ENCODE data around the gene COBL.
"Not testable (repeated sequence)": the region's sequence is repeated elsewhere in the genome, so short reads cannot be mapped to it uniquely, and the experiment has no call there.

Gene COBL

DNA sequence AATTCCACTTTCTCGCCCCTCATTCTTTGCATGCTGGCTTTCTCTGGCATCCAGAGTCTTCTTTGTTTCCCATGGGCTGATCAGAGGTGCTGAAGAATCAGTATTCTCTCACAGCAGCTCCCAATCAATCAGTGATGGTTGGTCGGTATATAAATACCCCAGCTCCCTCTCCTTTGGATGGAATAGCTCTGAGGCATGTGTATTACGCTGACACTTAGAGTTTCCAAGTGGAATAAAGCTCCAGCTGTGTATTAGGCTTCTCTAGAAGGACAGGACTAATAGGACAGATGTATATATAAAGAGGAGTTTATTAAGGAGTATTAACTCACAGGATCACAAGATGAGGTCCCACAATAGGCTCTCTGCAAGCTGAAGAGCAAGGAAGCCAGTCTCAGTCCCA lies 315.7 kb downstream of the COBL start:
- no peak overlapping the region for H3K4me3 ChIP-seq (replicated peaks; ENCODE audit: low read depth, low read length)
- TF ChIP-seq, protein P1, sequence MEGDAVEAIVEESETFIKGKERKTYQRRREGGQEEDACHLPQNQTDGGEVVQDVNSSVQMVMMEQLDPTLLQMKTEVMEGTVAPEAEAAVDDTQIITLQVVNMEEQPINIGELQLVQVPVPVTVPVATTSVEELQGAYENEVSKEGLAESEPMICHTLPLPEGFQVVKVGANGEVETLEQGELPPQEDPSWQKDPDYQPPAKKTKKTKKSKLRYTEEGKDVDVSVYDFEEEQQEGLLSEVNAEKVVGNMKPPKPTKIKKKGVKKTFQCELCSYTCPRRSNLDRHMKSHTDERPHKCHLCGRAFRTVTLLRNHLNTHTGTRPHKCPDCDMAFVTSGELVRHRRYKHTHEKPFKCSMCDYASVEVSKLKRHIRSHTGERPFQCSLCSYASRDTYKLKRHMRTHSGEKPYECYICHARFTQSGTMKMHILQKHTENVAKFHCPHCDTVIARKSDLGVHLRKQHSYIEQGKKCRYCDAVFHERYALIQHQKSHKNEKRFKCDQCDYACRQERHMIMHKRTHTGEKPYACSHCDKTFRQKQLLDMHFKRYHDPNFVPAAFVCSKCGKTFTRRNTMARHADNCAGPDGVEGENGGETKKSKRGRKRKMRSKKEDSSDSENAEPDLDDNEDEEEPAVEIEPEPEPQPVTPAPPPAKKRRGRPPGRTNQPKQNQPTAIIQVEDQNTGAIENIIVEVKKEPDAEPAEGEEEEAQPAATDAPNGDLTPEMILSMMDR (IDR thresholded peaks at IDR 0.05; ENCODE audit: low read depth, low read length, missing control alignments): no peak
- DNase-seq (ENCODE audit: extremely low read depth, low read depth): no peak

- H3K4me3 ChIP-seq (replicated peaks; ENCODE audit: low read depth, low read length): no peak overlapping the region
- DNase-seq (ENCODE audit: extremely low read depth, low read depth): no peak
- TF ChIP-seq, protein P1 (IDR thresholded peaks at IDR 0.05; ENCODE audit: low read depth, low read length, missing control alignments): no peak
These were observed 321.8 kb downstream of the COBL start for GRCh38 chr7:50994753-50995319.

- DNase-seq (ENCODE audit: extremely low read depth, low read depth); H3K4me3 ChIP-seq (replicated peaks; ENCODE audit: low read depth, low read length): not testable (repeated sequence)
These were observed 326.4 kb downstream of the COBL start for GRCh38 chr7:50990214-50990613.

DNA sequence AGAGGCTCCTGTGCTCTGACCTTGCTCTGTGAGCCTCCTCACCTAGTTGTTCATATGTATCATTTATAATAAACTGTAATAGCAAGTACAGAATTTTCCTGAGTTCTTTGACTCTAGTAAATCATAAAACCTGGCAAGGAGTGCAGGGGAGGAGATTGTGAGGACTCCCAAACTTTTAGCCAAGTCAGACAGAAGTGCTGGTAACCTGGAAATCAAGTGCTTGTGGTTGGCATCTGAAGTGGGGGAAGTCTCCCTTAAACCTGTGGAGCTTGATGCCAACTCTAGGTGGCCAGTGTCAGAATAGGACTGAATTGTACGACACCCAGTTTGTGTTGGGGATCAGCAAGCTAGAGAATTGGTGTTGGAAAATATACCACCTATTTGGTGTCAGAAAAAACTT lies 327.6 kb downstream of the COBL start:
- TF ChIP-seq, protein P1 (IDR thresholded peaks at IDR 0.05; ENCODE audit: low read depth, low read length, missing control alignments): no peak
- no peak for DNase-seq (ENCODE audit: extremely low read depth, low read depth)
- H3K4me3 ChIP-seq (replicated peaks; ENCODE audit: low read depth, low read length): no peak overlapping the region

GRCh38 chr7:50988465-50988864 lies 328.1 kb downstream of the COBL start:
- DNase-seq (ENCODE audit: extremely low read depth, low read depth): no peak
- no peak overlapping the region for H3K4me3 ChIP-seq (replicated peaks; ENCODE audit: low read depth, low read length)
- TF ChIP-seq, protein P1 (IDR thresholded peaks at IDR 0.05; ENCODE audit: low read depth, low read length, missing control alignments): no peak

DNA sequence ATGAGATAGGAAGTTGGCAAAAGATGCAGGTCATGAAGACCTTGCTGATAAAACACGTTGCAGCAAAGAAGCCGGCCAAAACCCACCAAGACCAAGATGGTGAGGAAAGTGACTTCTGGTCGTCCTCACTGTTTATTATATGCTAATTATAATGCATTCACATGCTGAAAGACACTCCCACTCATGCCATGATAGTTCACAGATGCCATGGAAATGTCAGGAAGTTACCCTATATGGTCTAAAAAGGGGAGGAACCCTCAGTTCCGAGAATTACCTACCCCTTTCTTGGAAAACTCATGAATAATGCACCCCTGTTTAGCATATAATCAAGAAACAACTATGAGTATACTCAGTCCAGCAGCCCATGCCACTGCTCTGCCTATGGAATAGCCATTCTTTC lies 331.5 kb downstream of the COBL start:
- TF ChIP-seq, protein P1 (IDR thresholded peaks at IDR 0.05; ENCODE audit: low read depth, low read length, missing control alignments): no peak
- no peak overlapping the region for H3K4me3 ChIP-seq (replicated peaks; ENCODE audit: low read depth, low read length)
- DNase-seq (ENCODE audit: extremely low read depth, low read depth): no peak

GRCh38 chr7:50983850-50984249 lies 332.8 kb downstream of the COBL start:
- no peak overlapping the region for H3K4me3 ChIP-seq (replicated peaks; ENCODE audit: low read depth, low read length)
- DNase-seq (ENCODE audit: extremely low read depth, low read depth): no peak
- TF ChIP-seq, protein P1 (IDR thresholded peaks at IDR 0.05; ENCODE audit: low read depth, low read length, missing control alignments): no peak

Measured in HFF-Myc (cell line).